ENCODE measurements around the gene RACGAP1. TPM values are rescaled to one million over a fixed set of nuclear protein-coding genes. Genes with fewer than 3 reads are reported as not detected.

RACGAP1 gene
- total and polyA plus RNA-seq, 2 of the 8 experiments (the other 6 are each of a cell fraction or from before 2014, with no cell fraction given), result 18.0 to 66.3 TPM

- TF ChIP-seq MAX (IDR thresholded peaks at IDR 0.05), result peak; percentile 75; the same call in 1 of the 2 replicates
- TF ChIP-seq EZH2 (IDR thresholded peaks at IDR 0.05; ENCODE audit: low read depth, low read length, severe bottlenecking), result peak; percentile 72
- TF ChIP-seq HDAC2 (IDR thresholded peaks at IDR 0.05; ENCODE audit: borderline replicate concordance in 1 of 2, low read depth in 2 of 2, low read length in 2 of 2), result no peak
- TF ChIP-seq USF2 (IDR thresholded peaks at IDR 0.05; ENCODE audit: low read length), result peak; percentile 68
Observed at GRCh38 chr12:49961111-49961922, 64.0 kb downstream of the RACGAP1 start, which contains the start of gene AQP5 (continued).
